CD4-positive, alpha-beta T cell treated with Interleukin-10 for 1 hour (primary cell): ENCODE data around the gene ADGRG6.

Experiments used
- DNase-seq: peaks from one replicate; pipeline ENCODE4 v3.0.0-alpha.2; 2020

The ADGRG6 gene

DNA sequence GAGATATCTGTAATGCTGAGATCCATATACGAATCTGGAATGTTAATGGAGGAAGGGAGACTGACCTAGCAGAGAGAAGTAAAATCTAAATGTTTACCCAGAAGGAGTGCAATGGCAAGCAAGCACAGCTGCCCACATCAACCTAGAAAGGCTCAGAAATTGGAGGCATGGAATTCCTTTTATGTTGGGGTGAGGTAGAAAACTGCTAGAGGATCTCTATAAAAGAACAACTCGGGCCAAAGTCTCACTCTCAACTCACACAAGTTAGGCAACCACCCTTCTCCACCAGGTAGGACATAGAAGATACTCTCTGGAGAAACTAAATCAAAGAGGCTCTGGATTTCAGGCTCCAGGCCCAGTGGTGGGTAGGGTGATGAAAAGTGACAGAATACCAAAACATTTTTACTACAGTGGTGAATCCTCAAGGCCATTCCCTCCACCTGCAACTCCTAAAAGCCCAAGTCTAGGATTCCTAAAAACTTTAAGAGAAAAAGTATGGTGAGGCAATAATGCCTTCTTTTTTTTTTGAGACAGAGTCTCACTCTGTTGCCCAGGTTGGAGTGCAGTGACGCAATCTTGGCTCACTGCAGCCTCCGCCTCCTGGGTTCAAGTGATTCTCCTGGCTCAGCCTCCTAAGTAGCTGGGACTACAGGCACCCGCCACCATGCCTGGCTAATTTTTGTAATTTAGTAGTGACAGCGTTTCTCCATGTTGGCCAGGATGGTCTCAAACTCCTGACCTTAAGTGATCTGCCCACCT lies 9.5 kb upstream of the ADGRG6 start:
- DNase-seq, result no peak

DNA sequence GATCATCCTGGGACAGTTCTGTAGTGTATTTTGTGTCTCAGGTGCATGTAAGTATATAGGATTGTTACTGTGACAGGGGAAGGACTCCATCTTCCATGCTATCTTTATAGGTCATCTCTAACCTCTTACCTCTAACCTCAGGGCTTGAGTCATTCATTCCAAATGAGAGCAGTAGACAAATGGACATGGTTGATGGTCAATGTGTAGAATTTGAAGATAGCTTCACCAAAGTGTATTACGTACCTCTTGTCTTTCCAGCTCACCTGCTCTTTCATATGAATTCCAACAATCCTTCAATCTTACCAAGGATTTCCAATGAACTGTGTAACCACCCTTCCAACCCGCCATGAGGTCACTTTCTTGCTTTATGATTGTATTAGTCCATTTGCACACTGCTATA lies 8.7 kb upstream of the ADGRG6 start:
- DNase-seq, result no peak

GRCh38 chr6:142294679-142295078 lies 7.1 kb upstream of the ADGRG6 start:
- no peak for DNase-seq

DNA sequence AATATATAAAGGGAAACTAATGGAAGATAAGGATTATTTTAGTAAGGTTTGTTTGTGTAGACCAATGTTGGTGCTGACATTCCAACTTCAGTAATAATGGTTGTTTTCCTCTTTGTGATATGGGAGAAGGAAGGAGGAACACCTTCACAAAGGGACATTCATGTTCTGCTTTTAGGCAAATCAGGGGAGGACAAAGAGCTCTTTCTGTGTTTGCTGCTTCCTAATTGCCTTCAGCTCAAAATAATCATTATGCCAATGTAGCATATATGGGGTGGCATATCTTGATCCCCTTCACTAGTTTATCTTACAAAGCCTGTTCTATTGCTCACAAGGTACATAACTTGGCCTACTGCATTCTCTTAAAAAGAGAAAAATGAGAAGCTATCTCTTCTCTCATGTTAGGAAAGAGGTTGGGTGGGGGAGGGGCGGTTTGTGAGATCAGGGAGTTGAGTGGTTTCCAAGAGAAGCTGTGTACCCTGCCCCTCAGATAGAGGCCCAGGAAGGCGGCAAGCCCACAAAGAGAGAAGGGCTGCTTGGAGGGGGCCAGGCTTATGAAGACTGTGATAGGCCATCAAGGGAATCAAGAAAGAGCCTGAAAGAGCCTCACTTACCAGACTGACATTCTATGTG lies 4.7 kb upstream of the ADGRG6 start:
- no peak for DNase-seq

GRCh38 chr6:142297605-142297995 lies 4.2 kb upstream of the ADGRG6 start:
- DNase-seq, result no peak

GRCh38 chr6:142297996-142298753 lies 3.6 kb upstream of the ADGRG6 start:
- DNase-seq, result no peak

GRCh38 chr6:142300302-142300701 lies 1.5 kb upstream of the ADGRG6 start:
- no peak for DNase-seq

- DNase-seq, result no peak
Observed at GRCh38 chr6:142300758-142301650, 803 bp upstream of the ADGRG6 start.

- no peak for DNase-seq
Observed at GRCh38 chr6:142302421-142303175, 791 bp downstream of the ADGRG6 start.

DNA sequence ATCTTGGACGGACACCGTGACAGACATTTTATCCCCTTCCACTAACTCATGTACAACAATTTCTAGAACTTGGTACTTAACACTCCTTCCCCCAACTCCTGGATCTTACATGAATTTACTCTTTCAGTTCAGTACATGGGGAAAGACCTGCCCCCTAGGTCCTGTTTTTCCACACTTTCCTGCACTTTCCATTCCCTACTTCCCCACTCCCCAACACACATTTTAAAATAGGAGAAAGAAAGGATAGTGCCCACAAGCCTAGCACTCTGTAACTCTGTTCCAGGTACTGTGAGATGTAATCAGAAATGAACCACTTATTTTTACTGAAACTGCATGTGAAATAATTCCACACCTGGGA lies 1.3 kb downstream of the ADGRG6 start:
- no peak for DNase-seq

DNA sequence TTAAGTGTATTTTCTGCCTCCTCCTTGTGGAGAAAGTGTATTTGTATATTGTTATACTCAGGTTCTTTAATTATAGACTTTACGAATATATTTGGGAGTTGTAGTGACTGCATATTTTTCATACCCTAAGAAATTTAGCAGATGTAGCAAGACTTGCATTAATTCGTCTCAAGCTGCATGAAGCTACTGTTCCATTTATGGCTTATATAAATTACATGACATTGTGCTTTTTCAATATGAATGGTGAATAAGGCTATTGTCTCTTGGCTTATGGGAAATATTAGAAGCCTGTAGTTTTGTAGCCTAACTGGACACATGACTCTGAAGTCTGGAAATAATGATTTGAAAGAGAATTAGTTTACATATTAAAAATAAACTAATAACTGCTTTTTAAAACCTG lies 2.4 kb downstream of the ADGRG6 start:
- no peak for DNase-seq

DNA sequence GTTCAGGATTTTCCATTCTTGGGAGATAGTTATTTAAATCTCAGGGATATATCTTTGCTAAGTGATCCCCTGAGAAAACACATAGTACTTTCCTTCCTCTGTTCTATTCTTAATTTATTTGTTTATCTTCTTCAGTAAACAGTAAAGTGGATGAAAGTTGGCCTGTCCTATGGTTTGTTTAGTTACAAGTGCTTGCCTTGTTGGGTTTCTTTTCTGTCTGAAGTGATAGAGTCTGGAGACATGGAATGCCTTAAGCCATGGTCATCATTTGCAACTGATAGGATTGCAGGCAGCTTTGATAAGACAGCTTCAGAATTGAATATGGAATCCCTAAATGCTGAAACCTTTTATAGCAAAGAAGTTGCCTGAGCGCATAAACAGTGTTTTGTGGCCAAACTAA lies 4.9 kb downstream of the ADGRG6 start:
- DNase-seq, result no peak

DNA sequence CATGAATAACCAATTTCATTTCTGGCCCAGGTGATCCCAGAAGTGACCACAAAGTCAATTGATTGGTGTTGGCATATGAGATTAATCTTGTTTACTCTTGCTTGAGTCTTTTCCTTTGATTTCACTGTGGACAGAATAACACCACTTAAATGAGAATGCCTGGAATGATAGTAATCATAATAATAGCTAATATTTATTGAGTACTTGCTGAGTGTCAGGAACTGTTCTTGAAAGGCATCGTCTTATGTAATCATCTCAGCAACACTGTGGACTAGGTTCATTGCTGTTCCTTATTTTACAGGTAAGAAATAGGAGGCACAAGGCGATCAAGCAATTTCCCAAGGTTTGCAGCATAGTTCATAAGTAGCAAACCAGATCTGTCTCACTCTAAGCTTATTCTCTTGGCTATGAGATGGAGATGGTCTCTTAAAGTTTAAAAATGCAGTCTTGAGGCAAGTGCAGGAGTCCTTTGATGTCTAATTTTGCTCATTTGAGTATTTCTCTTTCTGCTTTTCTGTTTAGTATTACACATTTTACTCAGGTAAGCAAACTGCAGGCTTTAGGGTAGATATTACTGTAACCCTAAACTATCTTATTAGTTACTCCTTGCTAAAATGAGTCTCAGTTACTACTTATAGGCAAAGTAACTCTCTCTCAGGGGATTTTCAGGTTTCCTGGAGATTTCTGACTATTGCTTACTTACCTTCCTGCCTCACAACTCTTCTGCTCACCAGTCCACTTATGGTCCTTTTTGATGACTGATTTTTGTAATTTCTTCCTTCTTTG lies 6.3 kb downstream of the ADGRG6 start:
- DNase-seq, result no peak

GRCh38 chr6:142309426-142309825 lies 7.6 kb downstream of the ADGRG6 start:
- DNase-seq, result no peak

- DNase-seq, result no peak
Observed at GRCh38 chr6:142313284-142313683, 11.5 kb downstream of the ADGRG6 start.

GRCh38 chr6:142316791-142317368 lies 15.1 kb downstream of the ADGRG6 start:
- no peak for DNase-seq

DNA sequence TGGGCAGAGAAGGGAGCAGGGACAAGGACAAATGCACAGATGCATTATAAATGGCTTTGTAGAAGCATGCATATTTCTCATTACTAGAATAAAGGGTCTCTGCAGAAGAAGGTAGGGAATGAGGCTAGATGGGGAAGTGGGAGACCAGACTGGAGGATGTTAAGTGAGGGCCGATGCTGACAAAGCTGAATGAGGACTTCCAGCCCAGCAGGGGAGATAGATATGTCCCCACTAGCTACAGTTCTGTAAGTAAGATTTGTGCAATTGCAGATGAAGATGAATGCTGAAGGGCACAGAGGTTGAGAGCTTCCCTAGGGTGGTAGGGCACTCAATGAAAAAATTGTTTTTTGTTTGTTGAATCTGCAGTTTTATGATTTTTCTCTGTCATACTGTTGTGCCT lies 16.9 kb downstream of the ADGRG6 start:
- DNase-seq, result no peak

- no peak for DNase-seq
Observed at GRCh38 chr6:142320366-142320765, 18.6 kb downstream of the ADGRG6 start.

GRCh38 chr6:142321451-142321850 lies 19.6 kb downstream of the ADGRG6 start:
- no peak for DNase-seq

- DNase-seq, result no peak
Observed at GRCh38 chr6:142322066-142322465, 20.3 kb downstream of the ADGRG6 start.
